OCI-LY1 (cell line): ENCODE results near the gene RAD52.

ENCODE experiments used
- H2AFZ ChIP-seq: fragments of 200-600 bp; sonication (generic), shearing (Covaris generic); 2 replicates; pipeline ENCODE4 v1.6.0; 2014; ENCODE audit warnings: antibody characterized with exemption, mild to moderate bottlenecking, low read length
- H3F3A ChIP-seq: fragments of 200-600 bp; sonication (generic), shearing (Covaris generic); 2 replicates; pipeline ENCODE4 v1.6.0; 2014; ENCODE audit warnings: mild to moderate bottlenecking, antibody characterized with exemption, low read length, moderate library complexity; ENCODE audit not compliant: insufficient read depth
- H3K27ac ChIP-seq: fragments of 200-600 bp; sonication (generic); 2 replicates; pipeline ENCODE4 v1.5.1; 2014; ENCODE audit warnings: low read length, mixed run types, mild to moderate bottlenecking, low read depth; ENCODE audit not compliant: poor library complexity, severe bottlenecking
- H3K27me3 ChIP-seq: fragments of 200-600 bp; sonication (generic); 2 replicates; pipeline ENCODE4 v1.6.0; 2014; ENCODE audit warnings: antibody characterized with exemption, mild to moderate bottlenecking, low read length, moderate library complexity; ENCODE audit not compliant: insufficient read depth
- H3K36me3 ChIP-seq: fragments of 200-600 bp; sonication (generic); 2 replicates; pipeline ENCODE4 v1.6.1; 2014; ENCODE audit warnings: mild to moderate bottlenecking, antibody characterized with exemption, low read length, moderate library complexity, mixed read lengths; ENCODE audit not compliant: insufficient read depth
- H3K4me1 ChIP-seq: fragments of 200-600 bp; sonication (generic); 2 replicates; pipeline ENCODE4 v1.5.1; 2014; ENCODE audit warnings: mild to moderate bottlenecking, low read length, moderate library complexity; ENCODE audit not compliant: insufficient read depth, severe bottlenecking
- H3K4me2 ChIP-seq: fragments of 200-600 bp; sonication (generic), shearing (Covaris generic); 2 replicates; pipeline ENCODE4 v1.6.1; 2014; ENCODE audit warnings: low read length
- H3K4me3 ChIP-seq: fragments of 200-600 bp; sonication (generic); 2 replicates; pipeline ENCODE4 v1.5.1; 2014; ENCODE audit warnings: low read length, low read depth, mild to moderate bottlenecking, mixed read lengths; ENCODE audit not compliant: poor library complexity, severe bottlenecking
- H3K79me2 ChIP-seq: fragments of 200-600 bp; shearing (Covaris generic); 2 replicates; pipeline ENCODE4 v1.6.1; 2016; ENCODE audit warnings: mixed run types, low read length, mixed read lengths; ENCODE audit not compliant: insufficient read depth
- H3K9ac ChIP-seq: fragments of 200-600 bp; sonication (generic), shearing (Covaris generic); 2 replicates; pipeline ENCODE4 v1.6.1; 2014; ENCODE audit warnings: mild to moderate bottlenecking, low read length, mixed read lengths
- H3K9me2 ChIP-seq: fragments of 200-600 bp; sonication (generic), shearing (Covaris generic); 2 replicates; pipeline ENCODE4 v1.6.1; 2014; ENCODE audit warnings: low read depth, mild to moderate bottlenecking, low read length, mixed read lengths
- H3K9me3 ChIP-seq: fragments of 200-600 bp; shearing (Covaris generic); 2 replicates; pipeline ENCODE4 v1.6.1; 2014; ENCODE audit warnings: low read length, mixed read lengths
- H4K20me1 ChIP-seq: fragments of 200-600 bp; sonication (generic), shearing (Covaris generic); 2 replicates; pipeline ENCODE4 v1.6.0; 2016; ENCODE audit warnings: mild to moderate bottlenecking, low read length; ENCODE audit not compliant: insufficient read depth
- EZH2 ChIP-seq: fragments of 200-600 bp; sonication (generic), shearing (Covaris generic); IDR thresholded peaks from 2 replicates; pipeline ENCODE4 v1.8.0; 2017; ENCODE audit warnings: borderline replicate concordance, mixed run types, mild to moderate bottlenecking, antibody characterized with exemption, low read length, moderate library complexity, mixed read lengths
- TF ChIP-seq, protein P1 (sequence below): fragments of 200-600 bp; sonication (generic), shearing (Covaris generic); IDR thresholded peaks from 2 replicates; pipeline ENCODE4 v1.5.1; 2017; ENCODE audit warnings: mild to moderate bottlenecking, antibody characterized with exemption, low read length, moderate library complexity, mixed read lengths

Gene RAD52

DNA sequence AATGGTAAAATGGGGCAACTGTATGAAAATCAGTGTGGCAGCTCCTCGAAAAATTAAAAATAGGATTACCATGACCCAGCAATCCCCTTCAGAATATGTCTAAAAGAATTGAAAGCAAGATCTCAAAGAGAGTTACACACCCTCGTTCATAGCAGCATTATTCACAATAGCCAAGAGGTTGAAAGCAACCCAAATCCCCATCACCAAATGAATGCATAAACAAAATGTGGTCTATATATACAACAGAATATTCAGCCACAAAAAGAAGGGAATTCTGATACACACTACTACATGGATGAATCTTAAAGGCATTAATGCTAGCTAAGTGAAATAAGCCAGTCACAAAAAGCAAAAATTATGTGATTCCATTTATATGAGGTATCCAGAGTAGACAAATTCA lies 27.2 kb downstream of the RAD52 start:
- H3K27me3 ChIP-seq, result no peaks in the 10 kb centered on the region

GRCh38 chr12:920676-921075 lies 28.8 kb downstream of the RAD52 start:
- H3K9ac ChIP-seq, result no peak overlapping the region
- H3K9me2 ChIP-seq, result no peaks in the 10 kb centered on the region
- H3K4me2 ChIP-seq, result no peak overlapping the region
- no peaks in the 10 kb centered on the region for H4K20me1 ChIP-seq
- no peak overlapping the region for H3K4me3 ChIP-seq
- H3K9me3 ChIP-seq, result 0 out of 2 replicates have a peak, but pooled peaks cover 2% of the 10 kb centered on the region
- no peak for TF ChIP-seq EZH2
- TF ChIP-seq, protein P1, sequence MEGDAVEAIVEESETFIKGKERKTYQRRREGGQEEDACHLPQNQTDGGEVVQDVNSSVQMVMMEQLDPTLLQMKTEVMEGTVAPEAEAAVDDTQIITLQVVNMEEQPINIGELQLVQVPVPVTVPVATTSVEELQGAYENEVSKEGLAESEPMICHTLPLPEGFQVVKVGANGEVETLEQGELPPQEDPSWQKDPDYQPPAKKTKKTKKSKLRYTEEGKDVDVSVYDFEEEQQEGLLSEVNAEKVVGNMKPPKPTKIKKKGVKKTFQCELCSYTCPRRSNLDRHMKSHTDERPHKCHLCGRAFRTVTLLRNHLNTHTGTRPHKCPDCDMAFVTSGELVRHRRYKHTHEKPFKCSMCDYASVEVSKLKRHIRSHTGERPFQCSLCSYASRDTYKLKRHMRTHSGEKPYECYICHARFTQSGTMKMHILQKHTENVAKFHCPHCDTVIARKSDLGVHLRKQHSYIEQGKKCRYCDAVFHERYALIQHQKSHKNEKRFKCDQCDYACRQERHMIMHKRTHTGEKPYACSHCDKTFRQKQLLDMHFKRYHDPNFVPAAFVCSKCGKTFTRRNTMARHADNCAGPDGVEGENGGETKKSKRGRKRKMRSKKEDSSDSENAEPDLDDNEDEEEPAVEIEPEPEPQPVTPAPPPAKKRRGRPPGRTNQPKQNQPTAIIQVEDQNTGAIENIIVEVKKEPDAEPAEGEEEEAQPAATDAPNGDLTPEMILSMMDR, result no peak
- peaks cover 76% of the 10 kb centered on the region for H3K36me3 ChIP-seq
- H3K27me3 ChIP-seq, result no peaks in the 10 kb centered on the region
- H3F3A ChIP-seq, result no peaks in the 10 kb centered on the region
- no peaks in the 10 kb centered on the region for H3K4me1 ChIP-seq
- no peak overlapping the region for H3K27ac ChIP-seq
- H2AFZ ChIP-seq, result no peak overlapping the region
- H3K79me2 ChIP-seq, result no peaks in the 10 kb centered on the region

More for the DNA sequence above, 27.2 kb downstream of the RAD52 start:
- H3K9me2 ChIP-seq, result no peaks in the 10 kb centered on the region
- no peaks in the 10 kb centered on the region for H3K79me2 ChIP-seq
- H4K20me1 ChIP-seq, result no peaks in the 10 kb centered on the region
- no peaks in the 10 kb centered on the region for H3K9me3 ChIP-seq
- H3K9ac ChIP-seq, result no peak overlapping the region
- H3K36me3 ChIP-seq, result peaks cover 76% of the 10 kb centered on the region
- no peaks in the 10 kb centered on the region for H3K4me1 ChIP-seq
- no peak overlapping the region for H3K27ac ChIP-seq
- no peak overlapping the region for H3K4me3 ChIP-seq
- TF ChIP-seq, protein P1, result no peak
- TF ChIP-seq EZH2, result no peak
- no peak overlapping the region for H3K4me2 ChIP-seq
- H3F3A ChIP-seq, result no peaks in the 10 kb centered on the region
- no peak overlapping the region for H2AFZ ChIP-seq

GRCh38 chr12:916712-917445 lies 32.6 kb downstream of the RAD52 start:
- Histone ChIP-seq H2AFZ (no peak overlapping the region), H3K9me2 (no peaks in the 10 kb centered on the region), H3F3A (no peaks in the 10 kb centered on the region), H3K4me3 (no peak overlapping the region), H3K4me2 (no peak overlapping the region), H3K36me3 (peaks cover 85% of the 10 kb centered on the region), H3K27ac (no peak overlapping the region), H3K79me2 (no peaks in the 10 kb centered on the region), H3K9ac (no peak overlapping the region), H3K27me3 (no peaks in the 10 kb centered on the region), H3K9me3 (0 out of 2 replicates have a peak, but pooled peaks cover 2% of the 10 kb centered on the region), H4K20me1 (no peaks in the 10 kb centered on the region), H3K4me1 (peaks cover 15% of the 10 kb centered on the region)
- no peak for TF ChIP-seq EZH2
- TF ChIP-seq, protein P1, result no peak
